DLD1 (cell line): ENCODE data around the gene LRCH2.
"Not testable (repeated sequence)": the region's sequence is repeated elsewhere in the genome, so short reads cannot be mapped to it uniquely, and the experiment has no call there.

Experiments
- in situ Hi-C: cut with HindIII; loops from 2 replicates; pipeline ENCODE4 v1.10.0; 2017; ENCODE audit warnings: low sequenced_read_pairs

Gene LRCH2

DNA sequence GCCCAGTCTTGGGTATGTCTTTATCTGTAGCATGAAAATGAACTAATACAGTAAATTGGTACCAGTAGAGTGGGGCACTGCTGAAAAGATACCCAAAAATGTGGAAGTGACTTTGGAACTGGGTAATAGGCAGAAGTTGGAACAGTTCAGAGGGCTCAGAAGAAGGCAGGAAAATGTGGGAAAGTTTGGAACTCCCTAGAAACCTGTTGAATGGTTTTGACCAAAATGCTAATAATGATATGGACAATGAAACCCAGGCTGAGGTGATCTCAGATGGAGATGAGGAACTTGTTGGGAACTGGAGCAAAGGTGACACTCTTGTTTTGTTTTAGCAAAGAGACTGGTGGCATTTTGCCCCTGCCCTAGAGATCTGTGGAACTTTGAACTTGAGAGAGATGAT lies 24.3 kb downstream of the LRCH2 start:
- in situ Hi-C loops, result not testable (repeated sequence)

DNA sequence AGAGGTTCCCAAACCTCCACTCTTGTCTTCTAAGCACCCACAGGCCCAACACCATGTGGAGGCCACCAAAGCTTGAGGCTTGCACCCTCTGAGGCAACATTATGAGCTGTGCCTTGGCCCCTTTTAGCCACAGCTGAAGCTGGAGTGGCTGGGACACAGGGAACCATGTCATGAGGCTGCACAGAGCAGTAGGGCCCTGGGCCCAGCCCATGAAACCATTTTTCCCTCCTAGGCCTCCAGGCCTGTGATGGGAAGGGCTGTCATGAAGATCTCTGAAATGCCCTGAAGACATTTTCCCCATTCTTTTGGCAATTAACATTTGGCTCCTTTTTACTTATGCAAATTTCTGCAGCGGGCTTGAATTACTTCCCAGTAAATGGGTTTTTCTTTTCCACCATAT lies 29.9 kb downstream of the LRCH2 start:
- in situ Hi-C loops, result no loop called here

DNA sequence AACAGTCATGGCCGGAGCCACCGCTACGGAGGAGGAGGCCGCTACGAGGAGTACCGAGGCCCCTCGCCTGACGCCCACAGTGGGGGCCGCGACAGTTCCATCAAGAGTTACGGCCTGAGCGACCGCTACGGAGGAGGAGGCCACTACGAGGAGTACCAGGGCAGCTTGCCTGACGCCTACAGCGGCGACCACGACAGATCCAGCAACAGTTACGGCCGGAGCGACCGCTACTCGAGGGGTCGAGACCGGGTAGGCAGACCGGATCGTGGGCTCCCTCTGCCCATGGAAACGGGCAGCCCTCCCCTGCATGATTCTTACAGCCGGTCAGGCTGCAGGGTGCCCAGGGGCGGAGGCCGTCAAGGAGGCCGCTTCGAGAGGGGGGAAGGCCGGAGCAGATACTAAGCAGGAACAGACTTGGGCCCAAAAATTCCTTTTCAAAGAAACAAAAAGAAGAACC lies 41.6 kb downstream of the LRCH2 start:
- in situ Hi-C loops, result no loop called here

DNA sequence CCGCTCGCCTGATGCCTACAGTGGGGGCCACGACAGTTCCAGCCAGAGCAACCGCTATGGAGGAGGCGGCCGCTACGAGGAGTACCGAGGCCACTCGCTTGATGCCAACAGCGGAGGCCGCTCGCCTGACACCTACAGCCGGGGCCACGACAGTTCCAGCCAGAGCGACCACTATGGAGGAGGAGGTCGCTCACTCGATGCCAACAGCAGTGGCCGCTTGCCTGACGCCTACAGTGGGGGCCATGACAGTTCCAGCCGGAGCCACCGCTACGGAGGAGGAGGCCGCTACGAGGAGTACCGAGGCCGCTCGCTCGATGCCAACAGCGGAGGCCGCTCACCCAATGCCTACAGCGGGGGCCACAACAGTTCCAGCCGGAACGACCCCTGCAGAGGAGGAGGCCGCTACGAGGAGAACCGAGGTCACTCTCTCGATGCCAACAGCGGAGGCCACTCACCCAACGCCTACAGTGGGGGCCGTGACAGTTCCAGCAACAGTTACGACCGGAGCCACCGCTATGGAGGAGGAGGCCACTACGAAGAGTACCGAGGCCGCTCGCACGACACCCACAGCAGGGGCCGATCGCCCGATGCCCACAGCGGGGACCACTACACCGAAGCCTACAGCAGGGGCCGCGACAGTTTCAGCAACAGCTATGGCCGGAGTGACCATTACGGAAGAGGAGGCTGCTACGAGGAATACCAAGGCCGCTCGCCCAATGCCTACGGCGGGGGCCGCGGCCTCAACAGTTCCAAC lies 42.2 kb downstream of the LRCH2 start:
- in situ Hi-C loops, result no loop called here

DNA sequence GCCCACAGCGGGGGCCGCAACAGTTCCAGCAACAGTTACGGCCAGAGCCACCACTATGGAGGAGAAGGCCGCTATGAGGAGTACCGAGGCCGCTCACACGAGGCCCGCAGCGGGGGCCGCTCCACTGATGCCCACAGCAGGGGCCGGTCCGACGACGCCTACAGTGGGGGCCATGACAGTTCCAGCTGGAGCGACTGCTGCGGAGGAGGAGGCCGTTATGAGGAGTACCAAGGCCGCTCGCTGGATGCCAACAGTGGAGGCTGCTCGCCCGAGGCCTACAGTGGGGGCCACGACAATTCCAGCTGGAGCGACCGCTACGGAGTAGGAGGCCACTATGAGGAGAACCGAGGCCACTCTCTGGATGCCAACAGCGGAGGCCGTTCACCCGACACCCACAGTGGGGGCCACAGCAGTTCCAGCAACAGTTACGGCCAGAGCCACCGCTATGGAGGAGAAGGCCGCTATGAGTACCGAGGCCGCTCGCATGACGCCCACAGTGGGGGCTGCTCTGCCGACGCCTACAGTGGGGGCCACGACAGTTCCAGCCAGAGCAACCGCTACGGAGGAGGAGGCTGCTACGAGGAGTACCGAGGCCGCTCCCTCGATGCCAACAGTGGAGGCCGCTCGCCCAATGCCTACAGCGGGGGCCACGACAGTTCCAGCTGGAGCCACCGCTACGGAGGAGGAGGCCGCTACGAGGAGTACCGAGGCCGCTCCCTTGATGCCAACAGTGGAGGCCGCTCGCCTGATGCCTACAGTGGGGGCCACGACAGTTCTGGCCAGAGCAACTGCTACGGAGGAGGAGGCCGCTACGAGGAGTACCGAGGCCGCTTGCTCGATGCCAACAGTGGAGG lies 43.0 kb downstream of the LRCH2 start:
- in situ Hi-C loops, result no loop called here

DNA sequence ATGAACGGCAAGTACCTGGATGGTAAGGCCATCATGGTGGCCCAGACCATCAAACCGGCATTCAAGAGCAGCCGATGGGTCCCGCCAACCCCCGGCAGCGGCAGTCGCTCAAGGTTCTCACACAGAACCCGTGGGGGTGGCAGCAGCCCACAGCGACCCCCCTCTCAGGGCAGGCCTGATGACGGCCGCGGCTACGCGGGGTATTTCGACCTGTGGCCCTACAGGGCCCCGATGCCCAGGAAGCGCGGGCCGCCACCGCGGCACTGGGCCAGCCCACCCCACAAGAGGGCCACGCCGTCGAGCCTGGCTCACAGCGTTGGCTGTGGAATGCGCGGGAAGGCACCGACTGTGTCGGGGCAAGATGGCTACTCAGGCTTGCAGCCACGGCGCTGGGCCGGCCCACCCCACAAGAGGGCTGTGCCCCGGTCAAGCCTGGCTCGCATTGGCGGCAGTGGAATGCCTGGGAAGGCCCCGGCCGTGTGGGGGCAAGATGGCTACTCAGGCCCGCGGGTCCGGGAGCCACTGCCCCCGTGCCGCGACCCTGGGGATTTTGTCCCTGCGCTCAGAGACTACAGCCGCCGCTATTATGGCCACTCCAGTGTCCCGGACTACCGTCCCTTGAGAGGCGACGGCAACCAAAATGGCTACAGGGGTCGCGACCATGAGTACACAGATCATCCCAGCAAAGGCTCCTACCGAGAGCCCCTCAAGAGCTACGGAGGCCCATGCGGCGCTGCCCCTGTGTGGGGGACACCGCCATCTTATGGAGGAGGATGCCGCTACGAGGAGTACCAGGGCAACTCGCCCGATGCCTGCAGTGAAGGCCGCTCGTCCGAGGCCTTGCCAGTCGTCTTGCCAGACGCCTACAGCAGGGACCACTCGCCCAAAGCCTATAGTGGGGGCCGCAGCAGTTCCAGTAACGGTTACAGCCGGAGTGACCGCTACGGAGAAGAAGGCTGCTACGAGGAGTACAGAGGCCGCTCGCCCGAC lies 44.0 kb downstream of the LRCH2 start:
- in situ Hi-C loops, result no loop called here

DNA sequence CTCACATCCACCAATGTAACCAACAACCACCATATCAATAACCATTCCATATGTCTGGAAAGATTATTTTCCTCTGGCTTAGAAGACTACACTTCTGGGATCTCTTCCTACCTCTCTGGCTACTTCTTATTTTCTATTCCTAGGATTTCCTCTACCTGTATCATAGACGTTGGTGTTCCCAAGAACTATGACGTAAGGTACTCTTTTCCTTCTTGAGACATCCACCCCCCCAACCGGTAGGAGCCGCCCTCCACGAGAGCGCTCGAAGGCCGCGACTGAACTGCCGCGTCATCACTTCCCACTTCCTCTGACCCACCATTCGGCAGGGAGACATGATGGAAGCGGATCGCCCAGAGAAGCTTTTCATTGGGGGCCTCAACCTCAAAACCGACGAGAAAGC lies 44.8 kb downstream of the LRCH2 start, which contains the start of gene RBMXL3:
Gene RBMXL3, plus strand, starts transcription at position 301 of the 400 bp plus-strand sequence. Its CDS starts 32 bp downstream, at position 333.
- in situ Hi-C loops, result no loop called here

DNA sequence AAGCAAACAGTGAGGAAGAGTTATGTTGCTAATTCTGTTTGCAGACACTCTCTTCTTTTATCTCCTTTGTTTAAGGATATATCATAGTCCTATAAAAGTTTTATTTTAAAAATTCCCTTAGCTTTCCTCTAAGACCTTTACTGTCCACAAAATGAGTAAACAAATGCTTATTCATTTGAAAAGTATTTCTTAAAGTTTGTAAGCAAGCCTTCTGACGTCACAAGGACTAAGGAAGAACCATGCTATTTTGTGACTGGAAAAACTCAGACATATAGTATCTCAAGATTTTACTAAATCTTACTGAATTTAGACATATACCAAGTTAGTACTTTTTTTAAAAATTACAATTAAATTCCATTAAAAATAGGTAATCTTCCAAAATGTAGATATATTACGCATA lies 49.9 kb downstream of the LRCH2 start:
- in situ Hi-C loops, result no loop called here

DNA sequence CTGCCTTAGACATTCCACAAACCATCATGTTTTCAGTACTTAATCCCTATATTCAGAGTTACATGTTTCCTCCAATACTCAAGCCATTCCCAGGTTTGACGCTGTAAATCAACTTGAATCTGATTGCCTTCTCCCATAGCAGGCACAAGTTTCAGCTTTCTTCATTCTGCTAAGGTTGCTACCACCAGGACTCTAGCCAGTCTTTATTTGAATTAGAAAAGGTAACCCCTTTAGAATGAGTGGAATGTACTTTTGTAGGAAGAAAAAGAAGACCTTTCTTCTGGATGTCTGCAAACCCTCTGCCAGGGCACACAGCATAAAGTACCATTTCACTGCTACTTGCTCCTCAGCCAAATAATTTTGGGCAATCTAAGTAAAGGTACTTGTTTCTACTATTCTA lies 55.4 kb downstream of the LRCH2 start:
- in situ Hi-C loops, result no loop called here

DNA sequence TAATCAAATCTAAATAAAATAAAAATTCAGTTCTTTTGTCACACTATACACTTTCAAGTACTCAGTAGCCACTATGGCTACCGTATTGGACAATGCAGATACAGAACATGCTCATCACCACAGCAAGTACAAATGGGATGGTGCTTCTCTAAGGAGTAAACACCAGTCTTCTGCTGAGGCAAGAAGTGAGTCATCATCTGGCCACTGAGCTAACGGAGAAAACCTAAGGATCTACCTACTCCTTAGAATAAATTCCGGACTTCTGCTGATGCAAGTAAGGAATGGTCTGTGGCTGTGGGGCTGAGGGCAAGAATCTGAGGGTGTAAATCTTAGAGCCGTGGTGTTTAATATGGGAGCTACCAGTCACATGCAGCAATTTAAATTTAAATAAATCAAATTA lies 56.0 kb downstream of the LRCH2 start:
- in situ Hi-C loops, result no loop called here

DNA sequence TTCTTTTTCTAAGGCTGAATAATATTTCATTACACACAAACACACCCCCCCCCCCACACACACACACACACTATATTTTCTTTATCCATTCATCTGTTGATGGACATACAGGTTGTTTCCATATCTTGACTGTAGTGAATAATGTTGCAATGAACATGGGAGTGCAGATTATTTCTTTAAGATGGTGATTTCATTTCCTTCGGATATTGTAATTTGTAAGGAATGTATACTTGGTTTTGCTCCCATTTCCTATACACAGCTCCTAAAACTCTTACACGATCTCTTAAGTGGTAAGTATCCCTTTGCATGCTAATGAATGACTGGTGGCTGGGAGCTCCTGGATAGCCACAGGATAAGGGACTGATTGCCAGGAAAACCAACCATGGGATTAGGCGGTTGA lies 59.3 kb downstream of the LRCH2 start:
- in situ Hi-C loops, result no loop called here

DNA sequence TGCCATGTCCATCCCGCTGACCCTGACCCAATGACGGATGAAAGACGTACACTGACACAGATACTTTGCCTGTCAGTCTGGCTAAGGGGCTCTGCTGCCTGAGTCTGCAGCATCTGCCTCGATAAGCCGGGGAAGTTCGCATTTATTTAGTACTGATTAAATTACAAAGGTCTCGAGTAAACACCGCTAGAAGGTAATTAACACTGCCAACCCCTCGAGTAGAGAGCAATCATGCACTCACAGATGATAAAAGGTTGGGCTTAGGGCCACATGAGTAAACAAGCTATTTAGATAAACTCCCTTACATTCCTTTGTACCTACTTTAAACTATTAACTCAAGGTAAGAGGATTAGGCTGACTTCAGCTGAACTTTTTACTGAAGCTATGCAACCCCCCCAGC lies 60.7 kb downstream of the LRCH2 start:
- in situ Hi-C loops, result no loop called here

DNA sequence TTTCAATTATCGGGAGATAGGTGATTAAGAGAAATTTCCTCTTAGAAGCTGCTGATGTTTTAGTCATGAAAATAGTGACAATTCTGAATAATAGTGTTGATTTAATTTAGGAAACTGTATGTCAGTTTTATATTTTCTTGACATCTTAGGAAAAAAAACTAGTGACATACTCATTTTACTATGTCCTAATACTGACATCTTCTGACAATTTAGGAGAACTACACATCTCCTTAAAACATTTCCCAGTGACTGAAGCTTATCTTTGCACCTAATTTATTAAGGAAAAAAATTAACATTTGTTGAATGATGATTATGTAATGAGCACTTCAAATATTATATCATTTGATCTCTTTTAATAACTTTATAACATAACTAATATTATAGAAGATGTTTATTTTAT lies 86.7 kb downstream of the LRCH2 start:
- in situ Hi-C loops, result no loop called here

DNA sequence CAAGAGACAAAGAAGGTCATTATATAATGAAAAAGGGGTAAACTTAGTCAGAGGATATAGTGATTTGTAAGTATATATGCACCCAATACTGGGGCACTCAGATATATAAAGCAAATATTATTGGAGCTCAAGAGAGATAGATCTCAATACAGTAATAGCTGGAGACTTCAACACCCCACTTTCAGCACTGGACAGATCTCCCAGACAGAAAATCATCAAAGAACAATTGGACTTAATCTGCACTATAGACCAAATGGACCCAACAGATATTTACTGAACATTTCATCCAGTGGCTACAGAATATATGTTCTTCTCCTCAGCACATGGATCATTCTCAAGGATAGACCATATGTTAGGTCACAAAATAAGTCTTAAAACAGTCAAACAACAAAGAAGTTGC lies 91.8 kb downstream of the LRCH2 start:
- in situ Hi-C loops, result no loop called here

DNA sequence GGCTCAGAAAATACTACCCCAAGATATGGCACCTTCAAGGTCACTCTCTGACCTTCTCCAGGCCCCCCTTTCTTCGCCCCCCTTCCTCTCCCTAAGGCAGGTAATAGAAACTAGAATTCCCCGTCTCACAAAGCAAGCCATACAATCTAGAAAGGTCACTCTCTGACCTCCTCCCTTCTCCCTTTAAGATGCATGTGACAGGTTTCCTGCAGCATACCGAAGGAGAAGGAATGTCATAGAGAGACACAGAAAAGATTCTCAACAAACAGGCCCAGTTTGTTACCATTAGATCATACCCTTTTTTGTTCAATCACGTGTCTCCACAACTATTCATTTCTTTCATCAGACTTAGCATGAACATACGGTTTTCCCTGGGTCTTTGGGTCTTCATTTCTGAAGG lies 95.9 kb downstream of the LRCH2 start:
- in situ Hi-C loops, result no loop called here

DNA sequence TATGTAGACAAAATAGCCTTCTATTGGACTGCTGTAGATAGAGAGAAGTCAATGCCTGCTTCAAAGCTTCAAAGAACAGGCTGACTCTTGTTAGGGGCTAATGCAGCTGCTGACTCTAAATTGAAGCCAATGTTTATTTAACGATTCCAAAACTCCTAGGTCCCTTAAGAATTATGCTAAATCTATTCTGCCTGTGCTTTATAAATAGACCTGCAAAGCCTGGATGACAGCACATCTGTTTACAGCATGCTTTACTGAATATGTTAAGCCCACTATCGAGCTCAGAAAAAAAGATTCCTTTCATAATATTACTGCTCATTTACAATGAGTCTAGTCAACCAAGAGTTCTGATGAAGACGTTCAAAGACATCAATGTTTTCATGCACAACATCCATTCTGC lies 99.5 kb downstream of the LRCH2 start:
- in situ Hi-C loops, result no loop called here

DNA sequence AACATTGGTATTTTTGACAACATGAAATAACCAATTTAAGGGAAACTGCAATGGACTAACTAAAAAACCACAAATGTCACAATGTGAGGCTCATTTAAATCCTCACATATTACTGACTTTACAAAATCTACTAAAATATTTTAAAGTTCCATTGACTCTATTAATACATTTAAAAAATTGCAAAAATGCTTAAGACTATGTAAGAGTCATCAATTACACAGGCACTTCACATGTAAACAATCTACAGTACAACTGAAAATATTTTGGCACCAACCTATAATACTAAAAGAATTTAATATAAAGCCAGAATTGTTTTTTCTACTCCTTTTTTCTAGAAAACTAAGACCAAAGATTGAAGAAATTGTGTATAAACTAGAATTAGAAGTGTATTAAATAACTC lies 121.5 kb downstream of the LRCH2 start:
- in situ Hi-C loops, result no loop called here

DNA sequence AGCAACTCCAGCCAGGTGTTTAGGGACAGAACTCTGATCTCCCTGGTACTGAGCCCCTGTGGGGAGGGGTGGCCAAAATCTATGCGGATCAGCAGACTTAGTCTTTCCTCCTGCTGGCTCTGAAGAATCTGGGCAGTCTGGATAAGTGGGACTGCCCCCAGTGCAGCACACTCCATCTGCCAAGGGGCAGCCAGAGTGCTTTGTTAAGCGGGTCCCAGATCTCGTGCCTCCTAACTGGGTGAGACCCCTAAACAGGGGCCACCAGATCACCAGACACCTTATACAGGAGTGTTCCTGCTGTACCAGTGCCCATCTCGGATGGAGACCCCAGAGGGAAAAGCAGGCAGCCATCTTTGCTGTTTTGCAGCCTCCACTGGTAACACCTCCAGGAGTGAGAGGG lies 135.0 kb downstream of the LRCH2 start:
- in situ Hi-C loops, result no loop called here

DNA sequence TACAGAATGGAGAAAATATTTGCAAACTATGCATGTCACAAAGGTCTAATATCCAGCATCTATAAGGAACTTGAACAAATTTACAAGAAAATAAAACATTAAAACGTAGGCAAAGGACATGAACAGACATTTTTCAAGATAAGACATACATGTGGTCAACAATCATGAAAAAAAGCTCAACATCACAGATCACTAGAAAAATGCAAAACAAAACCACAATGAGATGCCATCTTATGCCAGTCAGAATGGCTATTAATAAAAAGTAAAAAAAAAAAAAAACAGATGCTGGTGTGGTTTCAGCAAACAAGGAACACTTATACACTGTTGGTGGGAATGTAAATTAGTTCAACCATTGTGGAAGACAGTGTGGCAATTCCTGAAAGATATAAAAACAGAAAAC lies 140.7 kb downstream of the LRCH2 start:
- in situ Hi-C loops, result no loop called here

DNA sequence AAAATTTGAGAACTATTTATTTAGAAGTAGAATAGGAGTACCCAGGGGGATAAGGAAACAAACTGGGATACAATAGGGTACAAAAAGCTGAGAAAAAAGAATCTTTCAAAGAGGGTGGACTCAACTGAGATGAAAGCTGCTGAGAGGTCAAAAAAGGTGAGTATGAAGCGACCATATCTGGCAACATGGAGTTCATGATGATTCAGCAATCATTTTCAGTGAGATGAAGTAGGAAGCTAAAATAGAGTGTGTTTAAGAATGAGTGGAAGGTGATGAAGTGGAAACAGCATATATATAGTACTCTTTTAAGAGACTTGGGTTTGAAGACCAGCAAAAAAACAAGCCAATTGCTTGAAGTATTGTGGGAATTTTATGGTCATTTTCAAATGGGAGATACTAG lies 144.5 kb downstream of the LRCH2 start:
- in situ Hi-C loops, result no loop called here

DNA sequence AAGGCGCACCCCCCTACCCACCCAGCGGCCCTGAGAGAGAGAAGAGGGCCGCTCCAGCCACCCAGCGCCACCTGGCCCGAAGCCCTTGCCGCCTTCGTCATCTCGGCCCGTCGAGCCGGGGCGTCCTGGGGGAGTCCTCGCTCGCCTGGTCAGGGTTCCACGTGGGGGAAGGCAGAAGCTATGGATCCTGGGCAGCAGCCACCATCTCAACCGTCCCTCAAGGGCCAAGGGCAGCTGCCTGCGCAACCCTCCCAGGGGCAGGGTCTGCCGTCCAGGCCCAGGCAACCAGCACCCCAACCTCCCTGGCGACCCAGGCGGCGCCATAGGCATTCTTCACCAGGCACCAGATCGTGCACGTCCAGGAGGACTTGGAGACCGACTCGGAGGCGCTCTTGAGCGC lies 165.0 kb downstream of the LRCH2 start:
- in situ Hi-C loops, result no loop called here
